ENCODE results near the gene LGALS12.

The LGALS12 gene

GRCh38 chr11:63505857-63506528 lies at the start of gene LGALS12:
TSS of gene LGALS12 (plus strand) at chr11:63506084. CDS start at chr11:63506459, 375 bp downstream.
- H3K4me3 ChIP-seq (ENCODE audit: low read length, poor library complexity, severe bottlenecking) = peak within 1 kb of the TSS; percentile 74
- H3K9me3 ChIP-seq (ENCODE audit: insufficient read depth, low read depth, low read length) = no peaks in the 10 kb centered on the region
- H3K27me3 ChIP-seq (ENCODE audit: insufficient read depth, low read length, poor library complexity, severe bottlenecking) = no peaks in the 10 kb centered on the region
- TF ChIP-seq EZH2phosphoT487 (IDR thresholded peaks at IDR 0.05; ENCODE audit: borderline replicate concordance) = no peak
- TF ChIP-seq, protein P1, sequence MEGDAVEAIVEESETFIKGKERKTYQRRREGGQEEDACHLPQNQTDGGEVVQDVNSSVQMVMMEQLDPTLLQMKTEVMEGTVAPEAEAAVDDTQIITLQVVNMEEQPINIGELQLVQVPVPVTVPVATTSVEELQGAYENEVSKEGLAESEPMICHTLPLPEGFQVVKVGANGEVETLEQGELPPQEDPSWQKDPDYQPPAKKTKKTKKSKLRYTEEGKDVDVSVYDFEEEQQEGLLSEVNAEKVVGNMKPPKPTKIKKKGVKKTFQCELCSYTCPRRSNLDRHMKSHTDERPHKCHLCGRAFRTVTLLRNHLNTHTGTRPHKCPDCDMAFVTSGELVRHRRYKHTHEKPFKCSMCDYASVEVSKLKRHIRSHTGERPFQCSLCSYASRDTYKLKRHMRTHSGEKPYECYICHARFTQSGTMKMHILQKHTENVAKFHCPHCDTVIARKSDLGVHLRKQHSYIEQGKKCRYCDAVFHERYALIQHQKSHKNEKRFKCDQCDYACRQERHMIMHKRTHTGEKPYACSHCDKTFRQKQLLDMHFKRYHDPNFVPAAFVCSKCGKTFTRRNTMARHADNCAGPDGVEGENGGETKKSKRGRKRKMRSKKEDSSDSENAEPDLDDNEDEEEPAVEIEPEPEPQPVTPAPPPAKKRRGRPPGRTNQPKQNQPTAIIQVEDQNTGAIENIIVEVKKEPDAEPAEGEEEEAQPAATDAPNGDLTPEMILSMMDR (conservative IDR thresholded peaks at IDR 0.05; ENCODE audit: low read length) = no peak
- H3K79me2 ChIP-seq (ENCODE audit: insufficient read depth, low read length) = peaks cover 29% of the 10 kb centered on the region
- H3K9ac ChIP-seq (ENCODE audit: low read depth, low read length, poor library complexity, severe bottlenecking) = peak within 1 kb of the TSS; percentile 72
- peaks cover 84% of the 10 kb centered on the region for H3K4me1 ChIP-seq (ENCODE audit: insufficient read depth, low read length, poor library complexity, severe bottlenecking)
- H2AFZ ChIP-seq (ENCODE audit: low read length) = no peak within 1 kb of the TSS; the same call in 1 of the 2 replicates
- no peaks in the 10 kb centered on the region for H4K20me1 ChIP-seq (ENCODE audit: insufficient read depth, low read length, poor library complexity, severe bottlenecking)
- peaks cover 5% of the 10 kb centered on the region; the same call in 1 of the 2 replicates for H3F3A ChIP-seq (ENCODE audit: low read depth)
- no peaks in the 10 kb centered on the region for H3K36me3 ChIP-seq (ENCODE audit: insufficient read depth, low read length)
- no peaks in the 10 kb centered on the region for H3K9me2 ChIP-seq (replicated peaks; ENCODE audit: low read depth, low read length)
- H3K4me2 ChIP-seq (ENCODE audit: low read depth, low read length, poor library complexity, severe bottlenecking) = peak within 1 kb of the TSS; percentile 88

DNA sequence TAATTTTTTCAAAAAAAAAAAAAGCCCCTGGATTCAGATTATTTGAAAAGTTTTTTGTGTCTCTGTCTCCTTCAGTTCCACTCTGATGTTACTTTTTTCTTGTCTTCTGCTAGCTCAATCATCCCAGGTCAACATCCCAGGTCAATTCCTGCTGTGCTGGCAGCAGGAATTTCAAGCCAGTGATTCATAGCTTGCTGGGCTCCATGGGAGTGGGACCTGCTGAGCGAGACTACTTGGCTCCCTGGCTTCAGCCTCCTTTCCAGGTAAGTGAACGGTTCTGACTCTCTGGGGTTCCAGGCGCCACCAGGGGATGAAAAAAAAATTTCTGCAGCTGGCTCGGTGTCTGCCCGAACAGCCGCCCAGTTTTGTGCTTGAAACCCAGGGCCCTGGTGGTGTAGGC lies 46.3 kb upstream of the LGALS12 start:
- Histone ChIP-seq H3K9ac (ENCODE audit: low read depth, low read length, poor library complexity, severe bottlenecking) (no peak overlapping the region), H3F3A (ENCODE audit: low read depth) (no peaks in the 10 kb centered on the region), H2AFZ (ENCODE audit: low read length) (no peak overlapping the region), H4K20me1 (ENCODE audit: insufficient read depth, low read length, poor library complexity, severe bottlenecking) (no peaks in the 10 kb centered on the region), H3K9me3 (ENCODE audit: insufficient read depth, low read depth, low read length) (no peaks in the 10 kb centered on the region), H3K4me1 (ENCODE audit: insufficient read depth, low read length, poor library complexity, severe bottlenecking) (no peaks in the 10 kb centered on the region), H3K36me3 (ENCODE audit: insufficient read depth, low read length) (no peaks in the 10 kb centered on the region), H3K4me2 (ENCODE audit: low read depth, low read length, poor library complexity, severe bottlenecking) (no peak overlapping the region), H3K9me2 (replicated peaks; ENCODE audit: low read depth, low read length) (no peaks in the 10 kb centered on the region), H3K27me3 (ENCODE audit: insufficient read depth, low read length, poor library complexity, severe bottlenecking) (peaks cover 9% of the 10 kb centered on the region), H3K79me2 (ENCODE audit: insufficient read depth, low read length) (no peaks in the 10 kb centered on the region), H3K4me3 (ENCODE audit: low read length, poor library complexity, severe bottlenecking) (no peak overlapping the region)
- TF ChIP-seq EZH2phosphoT487 (IDR thresholded peaks at IDR 0.05; ENCODE audit: borderline replicate concordance) = no peak
- TF ChIP-seq, protein P1 (conservative IDR thresholded peaks at IDR 0.05; ENCODE audit: low read length) = no peak

DNA sequence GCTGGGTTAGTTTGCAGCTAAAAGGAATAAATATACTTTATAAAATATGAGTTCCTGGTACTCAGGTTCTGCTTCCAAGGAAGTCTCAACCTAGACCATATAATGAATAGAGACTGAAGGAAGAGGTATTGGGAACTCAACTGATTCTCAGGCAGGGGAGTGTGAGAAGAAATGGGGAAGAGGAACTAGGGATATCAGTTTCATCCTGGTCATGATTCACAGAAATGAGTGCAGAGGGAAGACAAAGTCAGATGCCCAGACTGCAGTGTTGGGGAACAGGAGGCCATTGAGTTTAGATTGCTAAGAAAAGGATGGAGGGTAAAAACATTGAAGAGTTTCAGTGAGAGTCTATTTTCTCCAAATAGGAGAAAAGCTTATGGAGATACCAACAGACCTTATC lies 43.7 kb upstream of the LGALS12 start:
- no peaks in the 10 kb centered on the region for H3K79me2 ChIP-seq (ENCODE audit: insufficient read depth, low read length)
- no peaks in the 10 kb centered on the region for H3K36me3 ChIP-seq (ENCODE audit: insufficient read depth, low read length)
- H2AFZ ChIP-seq (ENCODE audit: low read length) = no peak overlapping the region
- H3K4me3 ChIP-seq (ENCODE audit: low read length, poor library complexity, severe bottlenecking) = no peak overlapping the region
- no peaks in the 10 kb centered on the region for H3F3A ChIP-seq (ENCODE audit: low read depth)
- no peaks in the 10 kb centered on the region for H3K4me1 ChIP-seq (ENCODE audit: insufficient read depth, low read length, poor library complexity, severe bottlenecking)
- peaks cover 9% of the 10 kb centered on the region for H3K27me3 ChIP-seq (ENCODE audit: insufficient read depth, low read length, poor library complexity, severe bottlenecking)
- TF ChIP-seq EZH2phosphoT487 (IDR thresholded peaks at IDR 0.05; ENCODE audit: borderline replicate concordance) = no peak
- TF ChIP-seq, protein P1 (conservative IDR thresholded peaks at IDR 0.05; ENCODE audit: low read length) = no peak
- H3K4me2 ChIP-seq (ENCODE audit: low read depth, low read length, poor library complexity, severe bottlenecking) = no peak overlapping the region
- no peaks in the 10 kb centered on the region for H3K9me3 ChIP-seq (ENCODE audit: insufficient read depth, low read depth, low read length)
- no peaks in the 10 kb centered on the region for H3K9me2 ChIP-seq (replicated peaks; ENCODE audit: low read depth, low read length)
- no peaks in the 10 kb centered on the region for H4K20me1 ChIP-seq (ENCODE audit: insufficient read depth, low read length, poor library complexity, severe bottlenecking)
- no peak overlapping the region for H3K9ac ChIP-seq (ENCODE audit: low read depth, low read length, poor library complexity, severe bottlenecking)

All from Loucy (cell line).